Upper lobe of left lung (tissue), 6 donors: Measurements from ENCODE around the gene MATK. TPM values are rescaled to one million over a fixed set of nuclear protein-coding genes. Genes with fewer than 3 reads are reported as not detected.

Source experiments
- ATAC-seq, 2 donors: fragments of 200-7000 bp; cut with Tn5 transposase; one replicate each; pipeline ENCODE4 v1.9.1; 2022; ENCODE audit warnings: mild to moderate bottlenecking in 2 of 2, moderate library complexity in 2 of 2; ENCODE audit not compliant: low FRiP score in 2 of 2
- DNase-seq, 2 donors: peaks; one replicate each; pipeline ENCODE4 v3.0.0-alpha.2; 2019 to 2020
- H3K27ac ChIP-seq, 4 donors: fragments of 200-600 bp; sonication (generic); one replicate each; pipeline ENCODE4 v1.5.1; 2016 to 2019
- H3K27me3 ChIP-seq, 4 donors: fragments of 200-600 bp; sonication (generic); one replicate each; pipeline ENCODE4 v1.5.1; 2017 to 2019
- H3K36me3 ChIP-seq, 4 donors: fragments of 200-600 bp; sonication (generic); one replicate each; pipeline ENCODE4 v1.5.1; 2016 to 2019
- H3K4me1 ChIP-seq, 4 donors: fragments of 200-600 bp; sonication (generic); one replicate each; pipeline ENCODE4 v1.5.1; 2018 to 2019
- H3K4me3 ChIP-seq, 4 donors: fragments of 200-600 bp; sonication (generic); one replicate each; pipeline ENCODE4 v1.5.1; 2017 to 2019; ENCODE audit warnings: mild to moderate bottlenecking in 2 of 4, moderate library complexity in 1 of 4
- H3K9me3 ChIP-seq, 4 donors: fragments of 200-600 bp; sonication (generic); one replicate each; pipeline ENCODE4 v1.5.1; 2018 to 2019
- EP300 ChIP-seq, 4 donors: sonication (generic); formaldehyde crosslinking; IDR thresholded peaks; one replicate each; pipeline ENCODE4 v1.5.1; 2017; ENCODE audit warnings: antibody characterized with exemption in 4 of 4, control low read depth in 2 of 4
- POLR2A ChIP-seq, 4 donors: fragments of 450-650 bp; IDR thresholded peaks; one replicate each; pipeline ENCODE4 v1.5.1; 2016 to 2017; ENCODE audit warnings: antibody characterized with exemption in 4 of 4, mild to moderate bottlenecking in 2 of 4
- POLR2AphosphoS5 ChIP-seq, 2 donors: sonication (generic); formaldehyde crosslinking; IDR thresholded peaks; one replicate each; pipeline ENCODE4 v1.5.1; 2017; ENCODE audit warnings: antibody characterized with exemption in 2 of 2
- WGBS, 2 donors: methylation state at CpG; one replicate each; pipeline ENCODE4 v1.1.5; 2017 to 2018; 5-methylcytosine and 5-hydroxymethylcytosine counted together
- total RNA-seq, 6 donors: library from RNA; depleted of rRNA in 4 of 6; stranded (reverse); fragments of >200 nt in 4 of 6; gene quantifications; one replicate each; pipeline versions ENCODE4 v1.1.0 to v1.2.1, GENCODE V29; 2016 to 2021
- TF ChIP-seq, protein P1 (sequence below), 6 experiments: fragments of 450-650 bp in 4 of 6; fragments of 200-600 bp in 2 of 6; sonication (generic) in 2 of 6; IDR thresholded peaks; one replicate each; pipeline ENCODE4 v1.5.1; 2016 to 2019; ENCODE audit warnings: antibody characterized with exemption in 6 of 6
- donor health status: DM: no; HTN: no; CAD: no; lungs with moderate emphysema.
- donor health status: DM: no; HTN: yes; CAD: no; lungs with severe emphysema.

The MATK gene
- total RNA-seq, 6 donors from 2014 or later = 9.6 to 20.1 (median 13.1) TPM

DNA sequence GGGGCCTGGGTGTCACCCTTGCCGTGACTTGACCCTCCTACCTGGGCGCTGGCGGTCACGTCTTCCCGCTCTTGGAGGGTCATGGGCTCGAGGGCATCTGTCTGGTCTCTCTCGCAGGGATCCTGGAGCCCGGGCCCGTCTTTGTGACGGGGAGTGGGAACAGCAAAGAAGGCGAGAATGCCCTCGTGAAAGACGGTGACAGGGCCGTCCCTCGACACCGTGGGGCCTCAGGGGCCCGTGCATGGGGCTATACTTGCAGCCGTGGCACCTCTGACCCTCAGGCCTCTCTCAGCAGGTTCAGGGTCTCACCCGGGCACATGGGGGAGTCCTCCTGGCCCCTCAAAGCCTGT lies 20.9 kb upstream of the MATK start:
- 50 to 83% methylated on average over 2 to 14 of the region's 19 CpGs for WGBS, 2 donors
- TF ChIP-seq EP300 (IDR thresholded peaks at IDR 0.05) (no peak), POLR2A (IDR thresholded peaks at IDR 0.05) (no peak), POLR2AphosphoS5 (IDR thresholded peaks at IDR 0.05) (no peak)
- TF ChIP-seq, protein P1, sequence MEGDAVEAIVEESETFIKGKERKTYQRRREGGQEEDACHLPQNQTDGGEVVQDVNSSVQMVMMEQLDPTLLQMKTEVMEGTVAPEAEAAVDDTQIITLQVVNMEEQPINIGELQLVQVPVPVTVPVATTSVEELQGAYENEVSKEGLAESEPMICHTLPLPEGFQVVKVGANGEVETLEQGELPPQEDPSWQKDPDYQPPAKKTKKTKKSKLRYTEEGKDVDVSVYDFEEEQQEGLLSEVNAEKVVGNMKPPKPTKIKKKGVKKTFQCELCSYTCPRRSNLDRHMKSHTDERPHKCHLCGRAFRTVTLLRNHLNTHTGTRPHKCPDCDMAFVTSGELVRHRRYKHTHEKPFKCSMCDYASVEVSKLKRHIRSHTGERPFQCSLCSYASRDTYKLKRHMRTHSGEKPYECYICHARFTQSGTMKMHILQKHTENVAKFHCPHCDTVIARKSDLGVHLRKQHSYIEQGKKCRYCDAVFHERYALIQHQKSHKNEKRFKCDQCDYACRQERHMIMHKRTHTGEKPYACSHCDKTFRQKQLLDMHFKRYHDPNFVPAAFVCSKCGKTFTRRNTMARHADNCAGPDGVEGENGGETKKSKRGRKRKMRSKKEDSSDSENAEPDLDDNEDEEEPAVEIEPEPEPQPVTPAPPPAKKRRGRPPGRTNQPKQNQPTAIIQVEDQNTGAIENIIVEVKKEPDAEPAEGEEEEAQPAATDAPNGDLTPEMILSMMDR (IDR thresholded peaks at IDR 0.05) = no peak
- H3K4me1 ChIP-seq = peaks cover 21 to 46% (median 25%) of the 10 kb centered on the region in 4 donors

GRCh38 chr19:3805859-3806258 lies 19.7 kb upstream of the MATK start:
- H3K27me3 ChIP-seq = peaks cover 0 to 13% (median 5%) of the 10 kb centered on the region in 4 donors
- peaks cover 22 to 46% (median 27%) of the 10 kb centered on the region in 4 donors for H3K4me1 ChIP-seq
- ATAC-seq (no peak), DNase-seq (no peak)
- no peak overlapping the region for H3K27ac ChIP-seq
- no peaks in the 10 kb centered on the region for H3K36me3 ChIP-seq
- H3K9me3 ChIP-seq = no peaks in the 10 kb centered on the region
- H3K4me3 ChIP-seq = no peak overlapping the region
- WGBS, 2 donors = 90 to 91% methylated on average over 9 to 29 of the region's 29 CpGs
- TF ChIP-seq, protein P1 (IDR thresholded peaks at IDR 0.05) = no peak
- no peak for TF ChIP-seq POLR2A (IDR thresholded peaks at IDR 0.05)
- no peak for TF ChIP-seq EP300 (IDR thresholded peaks at IDR 0.05)
- TF ChIP-seq POLR2AphosphoS5 (IDR thresholded peaks at IDR 0.05) = no peak

More for the DNA sequence above, 20.9 kb upstream of the MATK start:
- Histone ChIP-seq H3K36me3 (no peaks in the 10 kb centered on the region), H3K27me3 (peaks cover 0 to 1% (median under 1%) of the 10 kb centered on the region in 4 donors), H3K27ac (peak overlapping the region in 2 of 4 donors; percentile 7 to 50), H3K4me3 (no peak overlapping the region), H3K9me3 (no peaks in the 10 kb centered on the region)
- no peak for ATAC-seq
- no peak for DNase-seq

DNA sequence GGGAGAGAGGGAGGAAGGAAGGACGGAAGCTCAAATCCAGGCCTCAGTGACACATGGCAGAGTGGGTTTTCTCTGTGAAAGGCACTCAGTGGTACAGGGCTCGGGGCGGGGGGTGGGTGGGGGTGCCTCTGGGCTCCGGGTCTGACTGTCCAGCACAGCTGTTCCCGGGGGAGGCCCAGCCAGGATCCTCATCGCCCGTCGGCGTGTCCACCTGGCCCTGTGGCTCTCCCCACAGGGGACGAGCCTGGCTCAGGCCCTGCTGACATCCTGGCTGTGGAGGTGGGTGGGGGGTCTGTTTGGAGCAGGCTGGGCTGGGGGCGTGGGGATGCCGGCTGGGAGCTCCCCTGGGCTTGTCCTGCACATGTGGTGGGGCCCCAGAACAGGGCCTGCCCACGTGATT lies 18.2 kb upstream of the MATK start:
- Histone ChIP-seq H3K36me3 (no peaks in the 10 kb centered on the region), H3K27me3 (peaks cover 0 to 14% (median 5%) of the 10 kb centered on the region in 4 donors), H3K27ac (no peak overlapping the region), H3K9me3 (no peaks in the 10 kb centered on the region), H3K4me1 (peaks cover 21 to 48% (median 30%) of the 10 kb centered on the region in 4 donors), H3K4me3 (no peak overlapping the region)
- 83 to 91% methylated on average over 7 of the region's 13 CpGs for WGBS, 2 donors
- ATAC-seq = no peak
- TF ChIP-seq, protein P1 (IDR thresholded peaks at IDR 0.05) = no peak
- TF ChIP-seq EP300 (IDR thresholded peaks at IDR 0.05) (no peak), POLR2AphosphoS5 (IDR thresholded peaks at IDR 0.05) (no peak), POLR2A (IDR thresholded peaks at IDR 0.05) (no peak)
- DNase-seq = no peak

DNA sequence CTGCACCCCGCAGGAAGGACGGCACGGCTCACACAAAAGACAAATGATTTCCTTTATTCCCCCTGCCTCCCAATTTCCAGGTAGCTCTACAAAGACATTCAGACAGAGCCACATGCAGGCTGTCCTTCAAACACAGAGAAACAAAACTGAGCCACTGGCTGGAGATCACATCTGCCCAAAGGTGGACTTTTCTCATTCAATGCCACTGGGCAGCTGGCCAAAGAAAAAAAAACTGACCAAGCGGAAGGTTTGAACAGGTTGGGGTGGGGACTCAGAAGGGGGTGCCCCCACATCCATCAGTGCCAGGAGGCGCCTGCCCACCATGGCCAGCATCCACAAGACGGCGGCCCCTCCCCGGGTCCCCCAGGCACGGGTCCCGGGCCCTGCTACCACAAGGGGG lies 17.8 kb upstream of the MATK start:
- ATAC-seq (no peak), DNase-seq (no peak)
- Histone ChIP-seq H3K9me3 (no peaks in the 10 kb centered on the region), H3K27me3 (peaks cover 0 to 14% (median 5%) of the 10 kb centered on the region in 4 donors), H3K27ac (no peak overlapping the region), H3K36me3 (no peaks in the 10 kb centered on the region), H3K4me1 (peaks cover 21 to 47% (median 29%) of the 10 kb centered on the region in 4 donors), H3K4me3 (no peak overlapping the region)
- WGBS, 2 donors = 81 to 82% methylated on average over 10 of the region's 10 CpGs
- no peak for TF ChIP-seq POLR2A (IDR thresholded peaks at IDR 0.05)
- TF ChIP-seq POLR2AphosphoS5 (IDR thresholded peaks at IDR 0.05) = no peak
- TF ChIP-seq, protein P1 (IDR thresholded peaks at IDR 0.05) = no peak
- no peak for TF ChIP-seq EP300 (IDR thresholded peaks at IDR 0.05)
